ENCODE data around the gene YIPF6.
"Not testable (repeated sequence)": the region's sequence is repeated elsewhere in the genome, so short reads cannot be mapped to it uniquely, and the experiment has no call there.

The YIPF6 gene

DNA sequence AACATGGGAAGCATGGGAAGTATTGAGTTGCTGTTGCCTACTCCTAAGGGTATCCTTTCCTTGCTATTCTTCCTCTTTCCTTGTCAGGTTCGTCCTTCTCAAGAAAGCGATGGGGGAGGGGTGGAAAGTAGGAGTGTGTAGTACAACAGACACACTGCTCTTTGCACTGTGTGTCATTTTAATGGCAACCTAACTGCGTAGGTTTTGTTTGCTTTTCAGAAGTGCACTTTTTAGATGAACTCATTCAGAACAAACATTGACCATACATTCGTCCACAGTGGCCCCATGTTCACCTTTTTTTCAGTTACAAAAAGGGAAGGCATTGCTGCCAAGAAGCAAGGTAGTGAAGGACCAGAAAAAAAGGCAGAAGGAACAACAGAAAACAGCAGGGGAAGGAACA is 10.2 kb upstream of the YIPF6 start:
- TF ChIP-seq, protein P1, sequence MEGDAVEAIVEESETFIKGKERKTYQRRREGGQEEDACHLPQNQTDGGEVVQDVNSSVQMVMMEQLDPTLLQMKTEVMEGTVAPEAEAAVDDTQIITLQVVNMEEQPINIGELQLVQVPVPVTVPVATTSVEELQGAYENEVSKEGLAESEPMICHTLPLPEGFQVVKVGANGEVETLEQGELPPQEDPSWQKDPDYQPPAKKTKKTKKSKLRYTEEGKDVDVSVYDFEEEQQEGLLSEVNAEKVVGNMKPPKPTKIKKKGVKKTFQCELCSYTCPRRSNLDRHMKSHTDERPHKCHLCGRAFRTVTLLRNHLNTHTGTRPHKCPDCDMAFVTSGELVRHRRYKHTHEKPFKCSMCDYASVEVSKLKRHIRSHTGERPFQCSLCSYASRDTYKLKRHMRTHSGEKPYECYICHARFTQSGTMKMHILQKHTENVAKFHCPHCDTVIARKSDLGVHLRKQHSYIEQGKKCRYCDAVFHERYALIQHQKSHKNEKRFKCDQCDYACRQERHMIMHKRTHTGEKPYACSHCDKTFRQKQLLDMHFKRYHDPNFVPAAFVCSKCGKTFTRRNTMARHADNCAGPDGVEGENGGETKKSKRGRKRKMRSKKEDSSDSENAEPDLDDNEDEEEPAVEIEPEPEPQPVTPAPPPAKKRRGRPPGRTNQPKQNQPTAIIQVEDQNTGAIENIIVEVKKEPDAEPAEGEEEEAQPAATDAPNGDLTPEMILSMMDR (IDR thresholded peaks at IDR 0.05; ENCODE audit: insufficient read depth, missing control alignments), result no peak
- DNase-seq (ENCODE audit: insufficient read length, low spot score), result no peak
- no peak for FAIRE-seq

DNA sequence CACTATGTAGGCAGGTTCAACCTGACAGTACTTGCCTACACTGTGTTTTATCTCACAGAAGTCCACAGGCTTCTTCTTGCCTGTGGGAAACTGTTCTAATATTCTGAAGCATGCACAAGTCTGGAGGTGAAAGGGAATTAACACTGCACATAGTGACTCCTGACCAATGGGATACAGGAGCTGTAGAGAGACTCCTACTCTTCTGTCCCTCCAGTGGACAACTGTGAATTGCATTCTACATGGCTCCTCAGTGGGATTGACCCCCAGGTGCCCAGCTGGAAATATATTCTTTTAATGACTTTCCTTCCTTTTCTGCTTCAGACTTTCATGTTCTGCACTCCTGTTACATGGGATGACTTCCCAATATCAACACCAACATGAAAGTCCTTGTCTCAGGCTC is 8.2 kb upstream of the YIPF6 start:
- FAIRE-seq (no peak), DNase-seq (ENCODE audit: insufficient read length, low spot score) (no peak)
- TF ChIP-seq, protein P1 (IDR thresholded peaks at IDR 0.05; ENCODE audit: insufficient read depth, missing control alignments), result no peak

DNA sequence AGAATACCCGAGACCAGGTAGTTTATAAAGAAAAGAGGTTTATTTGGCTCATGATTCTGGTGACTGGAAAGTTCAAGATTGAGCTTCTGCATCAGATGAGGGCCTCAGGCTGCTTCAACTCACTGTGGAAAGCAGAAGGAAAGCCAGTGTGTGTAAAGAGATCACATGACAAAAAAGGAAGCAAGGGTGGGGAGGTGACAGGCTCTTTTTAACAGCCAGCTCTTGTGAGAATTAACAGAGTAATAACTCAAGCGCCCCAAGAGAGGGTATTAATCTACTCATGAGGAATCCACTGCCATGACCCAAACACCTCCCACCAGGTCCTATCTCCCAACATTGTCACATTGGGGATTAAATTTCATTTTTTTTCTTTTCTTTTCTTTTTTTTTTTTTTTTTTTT is 6.3 kb upstream of the YIPF6 start:
- FAIRE-seq (no peak), DNase-seq (ENCODE audit: insufficient read length, low spot score) (no peak)
- TF ChIP-seq, protein P1 (IDR thresholded peaks at IDR 0.05; ENCODE audit: insufficient read depth, missing control alignments), result no peak

DNA sequence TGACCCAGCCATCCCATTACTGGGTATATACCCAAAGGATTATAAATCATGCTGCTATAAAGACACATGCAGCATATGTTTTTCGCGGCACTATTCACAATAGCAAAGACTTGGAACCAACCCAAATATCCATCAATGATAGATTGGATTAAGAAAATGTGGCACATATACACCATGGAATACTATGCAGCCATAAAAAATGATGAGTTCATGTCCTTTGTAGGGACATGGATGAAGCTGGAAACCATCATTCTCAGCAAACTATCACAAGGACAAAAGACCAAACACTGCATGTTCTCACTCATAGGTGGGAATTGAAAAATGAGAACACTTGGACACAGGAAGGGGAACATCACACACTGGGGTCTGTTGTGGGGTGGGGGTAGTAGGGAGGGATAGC is 5.1 kb upstream of the YIPF6 start:
- FAIRE-seq; DNase-seq (ENCODE audit: insufficient read length, low spot score): not testable (repeated sequence)

DNA sequence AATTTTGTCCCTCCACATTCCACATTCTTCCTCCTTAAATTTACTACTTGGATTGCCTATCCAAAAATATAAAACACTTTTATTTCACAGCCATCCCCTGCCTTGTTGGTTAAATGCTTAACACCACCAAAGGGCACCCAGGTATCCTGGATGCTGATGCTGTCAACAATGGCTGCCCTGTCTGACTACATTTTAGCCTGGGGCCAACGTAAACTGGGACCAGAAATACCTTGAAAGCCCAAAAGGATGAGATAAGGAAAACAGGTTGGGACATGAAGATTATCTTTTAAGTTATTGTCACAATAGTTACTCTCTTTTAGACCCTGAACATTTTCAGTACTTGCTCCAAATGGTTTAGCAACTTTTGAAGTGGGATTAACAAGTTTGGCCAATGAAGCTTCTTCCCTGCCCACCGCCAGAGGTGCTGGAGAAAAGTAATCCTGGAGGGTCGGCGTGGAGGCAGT is 775 bp upstream of the YIPF6 start:
- DNase-seq (ENCODE audit: insufficient read length, low spot score), result no peak
- no peak for FAIRE-seq
- TF ChIP-seq, protein P1 (IDR thresholded peaks at IDR 0.05; ENCODE audit: insufficient read depth, missing control alignments), result no peak

DNA sequence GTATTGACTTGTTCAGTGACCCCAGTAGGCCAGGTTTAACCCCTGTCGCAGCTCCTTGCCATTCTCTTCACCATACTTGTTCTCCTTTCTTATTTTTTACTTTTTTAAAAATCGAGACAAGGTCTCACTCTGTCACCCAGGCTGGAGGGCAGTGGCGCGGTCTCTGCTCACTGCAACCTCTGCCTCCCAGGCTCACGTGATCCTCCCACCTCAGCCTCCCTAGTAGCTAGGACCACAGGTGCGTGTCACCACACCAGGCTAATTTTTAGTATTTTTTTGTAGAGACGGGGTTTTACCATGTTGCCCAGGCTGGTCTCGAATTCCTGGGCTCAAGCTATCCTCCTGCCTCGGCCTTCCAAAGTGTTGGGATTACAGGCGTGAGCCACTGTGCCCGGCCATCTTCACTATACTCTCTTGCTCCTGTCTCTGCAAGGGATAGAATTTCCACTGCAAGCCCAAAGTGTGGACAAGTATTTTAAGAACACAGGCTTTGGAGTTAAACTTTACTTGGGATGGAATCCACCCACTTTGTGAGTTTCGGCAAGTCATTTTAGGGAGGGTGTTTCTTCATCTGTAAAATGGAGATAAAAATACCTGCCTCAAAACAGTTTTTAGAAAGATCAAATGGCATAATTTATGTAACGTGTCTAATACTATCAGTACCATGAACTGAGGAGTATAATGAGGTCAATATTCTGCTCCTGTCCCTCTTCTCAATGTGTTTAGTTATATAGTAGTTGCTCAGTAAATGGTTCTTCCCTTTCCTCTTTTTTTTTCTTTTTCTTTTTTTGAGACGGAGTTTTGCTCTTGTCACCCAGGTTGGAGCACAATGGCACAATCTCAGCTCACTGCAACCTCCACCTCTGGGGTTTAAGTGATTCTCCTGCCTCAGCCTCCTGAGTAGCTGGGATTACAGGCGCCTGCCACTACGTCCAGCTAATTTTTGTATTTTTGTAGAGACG is 973 bp downstream of the YIPF6 start:
- FAIRE-seq (no peak), DNase-seq (ENCODE audit: insufficient read length, low spot score) (no peak)
- TF ChIP-seq, protein P1 (IDR thresholded peaks at IDR 0.05; ENCODE audit: insufficient read depth, missing control alignments), result no peak

DNA sequence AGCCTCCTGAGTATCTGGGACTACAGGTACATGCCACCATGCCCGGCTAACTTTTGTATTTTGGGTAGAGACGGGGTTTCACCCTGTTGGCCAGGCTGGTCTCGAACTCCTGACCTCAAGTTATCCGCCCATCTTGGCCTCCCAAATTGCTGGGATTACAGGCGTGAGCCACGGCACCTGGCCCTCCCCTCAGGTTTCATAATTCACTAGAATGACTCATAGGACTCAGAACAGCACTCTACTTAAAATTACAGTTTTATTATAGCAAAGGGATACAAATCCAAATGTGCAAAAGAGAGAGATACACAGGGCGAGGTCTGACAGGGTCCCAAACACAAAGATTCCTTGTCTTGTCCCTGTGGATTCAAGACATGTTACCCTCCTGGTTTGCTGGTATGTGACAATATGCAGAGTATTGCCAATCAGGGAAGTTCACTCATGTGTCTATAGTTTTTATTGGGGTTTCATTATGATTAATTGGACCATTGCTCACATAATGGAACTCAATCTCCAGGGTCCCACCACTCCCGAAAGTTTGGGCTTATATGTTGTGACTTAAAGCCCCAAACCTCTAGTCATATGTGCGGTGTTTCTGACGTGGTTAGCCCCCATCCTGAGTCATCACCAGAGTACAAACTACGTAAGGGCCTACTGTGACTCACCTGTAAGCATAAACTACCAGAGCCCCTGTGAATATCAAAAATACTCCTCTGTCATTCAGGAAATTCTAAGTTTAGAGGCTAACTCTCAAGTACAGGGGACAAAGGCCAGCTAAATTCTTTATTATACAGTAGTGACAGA is 5.2 kb downstream of the YIPF6 start:
- DNase-seq (ENCODE audit: insufficient read length, low spot score) (no peak), FAIRE-seq (no peak)
- TF ChIP-seq, protein P1 (IDR thresholded peaks at IDR 0.05; ENCODE audit: insufficient read depth, missing control alignments), result no peak

Data from D721Med (cell line).